Epithelial cell of umbilical artery (primary cell): ENCODE data around the gene ACSF3. TPM values are rescaled to one million over a fixed set of nuclear protein-coding genes. Genes with fewer than 3 reads are reported as not detected.

ENCODE experiments used
- total RNA-seq: library from RNA; depleted of rRNA; stranded (reverse); fragments of >200 nt; gene quantifications from 2 replicates; pipeline ENCODE4 v1.2.3, GENCODE V29; 2014

Gene ACSF3
- total RNA-seq: 28.6 and 29.6 TPM in 2 replicates

GRCh38 chr16:89093602-89094251, at the start of gene ACSF3:
TSS of gene ACSF3 (plus strand) at chr16:89093852. CDS start at chr16:89100682, 6,830 bp downstream.

GRCh38 chr16:89171216-89172170, 77.8 kb downstream of the ACSF3 start, which contains the start of gene CDH15:
TSS of gene CDH15 (plus strand) at chr16:89171748. CDS start at chr16:89171832, 84 bp downstream.

GRCh38 chr16:89200124-89200849, 106.6 kb downstream of the ACSF3 start, which contains the start of gene SLC22A31:
TSS of gene SLC22A31 (minus strand) at chr16:89200537. CDS start at chr16:89200501, 36 bp downstream.

Other genes starting within 250 kb of the ACSF3 start
- gene GALNS, start 236.9 kb upstream of the ACSF3 start, total RNA-seq: 11.7 and 16.9 TPM in 2 replicates
- gene TRAPPC2L, start 236.7 kb upstream of the ACSF3 start, total RNA-seq: 42.9 and 61.4 TPM in 2 replicates
- not detected in 2 replicates for gene PABPN1L, start 227.2 kb upstream of the ACSF3 start, total RNA-seq
- not detected in 2 replicates for gene CBFA2T3, start 116.6 kb upstream of the ACSF3 start, total RNA-seq
- gene CDH15, start 77.9 kb downstream of the ACSF3 start, total RNA-seq: under 0.01 TPM in 1 of 2 replicates, not detected in the other
- gene SLC22A31, start 106.7 kb downstream of the ACSF3 start, total RNA-seq: 0.15 and 2.3 TPM in 2 replicates
- gene ZNF778, start 123.9 kb downstream of the ACSF3 start, total RNA-seq: 10.8 and 19.8 TPM in 2 replicates